OCI-LY7 (cell line): ENCODE results near the gene PTPN18. TPM values are rescaled to one million over a fixed set of nuclear protein-coding genes. Genes with fewer than 3 reads are reported as not detected.

Experiments
- BruUV-seq: library from RNA; stranded (reverse); fragments of 400-500 nt; replicated peaks from 2 replicates; lab custom pipeline; 2021; lab: Mats Ljungman, UMichigan
- CTCF ChIA-PET: fragments of 300-600 bp; sonication (Branson Sonifier 250); formaldehyde crosslinking; loops from one replicate; lab custom pipeline; 2022; ENCODE audit warnings: antibody characterized with exemption; ENCODE audit not compliant: unreplicated experiment; lab: Charles Lee
- POLR2A ChIA-PET: fragments of 300-600 bp; sonication (Branson Sonifier 250); formaldehyde crosslinking; loops from one replicate; lab custom pipeline; 2022; ENCODE audit warnings: antibody characterized with exemption; lab: Charles Lee
- DNase-seq: peaks from one replicate; pipeline ENCODE4 v3.0.0-alpha.2; 2015; ENCODE audit warnings: low spot score
- H2AFZ ChIP-seq: fragments of 200-600 bp; sonication (generic), shearing (Covaris generic); 2 replicates; pipeline ENCODE4 v1.6.1; 2014; ENCODE audit warnings: mild to moderate bottlenecking, antibody characterized with exemption, low read length, moderate library complexity
- H3K27ac ChIP-seq: fragments of 200-600 bp; sonication (generic); 2 replicates; pipeline ENCODE4 v1.5.1; 2014; ENCODE audit warnings: mixed run types, low read depth, mild to moderate bottlenecking, moderate library complexity, low read length, inconsistent platforms; ENCODE audit not compliant: poor library complexity, severe bottlenecking
- H3K36me3 ChIP-seq: fragments of 200-600 bp; sonication (generic); 2 replicates; pipeline ENCODE4 v1.6.1; 2014; ENCODE audit warnings: mild to moderate bottlenecking, antibody characterized with exemption, low read length, moderate library complexity, mixed read lengths; ENCODE audit not compliant: insufficient read depth
- H3K4me1 ChIP-seq: fragments of 200-600 bp; sonication (generic); 2 replicates; pipeline ENCODE4 v1.5.1; 2014; ENCODE audit warnings: mild to moderate bottlenecking, low read length; ENCODE audit not compliant: insufficient read depth, poor library complexity, severe bottlenecking
- H3K4me2 ChIP-seq: fragments of 200-600 bp; sonication (generic); 2 replicates; pipeline ENCODE4 v1.6.1; 2014; ENCODE audit warnings: mild to moderate bottlenecking, low read length
- H3K4me3 ChIP-seq: fragments of 200-600 bp; sonication (generic); 2 replicates; pipeline ENCODE4 v1.5.1; 2014; ENCODE audit warnings: mild to moderate bottlenecking, low read depth, low read length; ENCODE audit not compliant: poor library complexity, severe bottlenecking
- H3K79me2 ChIP-seq: fragments of 200-600 bp; sonication (generic); 2 replicates; pipeline ENCODE4 v1.6.1; 2016; ENCODE audit warnings: low read depth, mild to moderate bottlenecking, low read length, moderate library complexity, mixed read lengths; ENCODE audit not compliant: insufficient read depth
- H3K9me2 ChIP-seq: fragments of 200-600 bp; sonication (generic); 2 replicates; pipeline ENCODE4 v1.6.1; 2016; ENCODE audit warnings: mild to moderate bottlenecking, low read length, mixed read lengths; ENCODE audit not compliant: insufficient read depth
- H3K9me3 ChIP-seq: fragments of 200-600 bp; sonication (generic); 2 replicates; pipeline ENCODE4 v1.6.1; 2014; ENCODE audit warnings: mild to moderate bottlenecking, mixed run types, low read length, mixed read lengths
- H4K20me1 ChIP-seq: fragments of 200-600 bp; sonication (generic); 2 replicates; pipeline ENCODE4 v1.6.1; 2014; ENCODE audit warnings: mild to moderate bottlenecking, antibody characterized with exemption, low read length, moderate library complexity, mixed read lengths; ENCODE audit not compliant: insufficient read depth
- CTCF ChIP-seq: fragments of 200-600 bp; sonication (generic); conservative IDR thresholded peaks from 2 replicates; pipeline ENCODE4 v1.5.1; 2014; ENCODE audit warnings: mild to moderate bottlenecking, antibody characterized with exemption, low read length, moderate library complexity, mixed read lengths
- EZH2phosphoT487 ChIP-seq: fragments of 200-600 bp; sonication (generic); IDR thresholded peaks from 2 replicates; pipeline ENCODE4 v1.6.1; 2018; ENCODE audit warnings: low read depth, borderline replicate concordance, mild to moderate bottlenecking, mixed run types, antibody characterized with exemption, low read length, moderate library complexity, mixed read lengths
- intact Hi-C: fragments of 100-400 bp; cut with micrococcal nuclease; formaldehyde crosslinking; loops from one replicate; pipeline ENCODE4 v1.10.0; 2022; ENCODE audit not compliant: unreplicated experiment
- total RNA-seq, 2 experiments: library from RNA; depleted of rRNA in 1 of 2; stranded (reverse); fragments of >200 nt in 1 of 2; shearing (Covaris generic) in 1 of 2; gene quantifications; 2 replicates each; pipeline ENCODE4 v1.2.3, GENCODE V29; 2014 to 2022

PTPN18 gene
- total RNA-seq, 2 experiments from 2014 or later: 96.6 to 309 TPM

- Histone ChIP-seq H3K9me3 (peaks cover 11% of the 10 kb centered on the region; the same call in 1 of the 2 replicates), H2AFZ (peak overlapping the region; percentile 20; the same call in 1 of the 2 replicates), H3K27ac (peak overlapping the region; percentile 90), H4K20me1 (no peaks in the 10 kb centered on the region), H3K79me2 (peaks cover 48% of the 10 kb centered on the region), H3K4me3 (peak overlapping the region; percentile 93), H3K9me2 (no peaks in the 10 kb centered on the region), H3K4me2 (peak overlapping the region; percentile 95), H3K4me1 (peaks cover 70% of the 10 kb centered on the region), H3K36me3 (peaks cover 43% of the 10 kb centered on the region)
- TF ChIP-seq CTCF (peak; percentile 81), EZH2phosphoT487 (no peak)
- POLR2A ChIA-PET: interaction anchor here (1.2 to 9.6 kb wide), 5 partner anchors 15 to 29 kb away, joined by 4 to 251 read pairs (median 18); partner anchors contain the start of genes IMP4 and PTPN18
- CTCF ChIA-PET: interaction anchor here (1.3 to 2.1 kb wide), 4 partner anchors 12 to 26 kb away, joined by 4 to 12 read pairs (median 7); no protein-coding TSS in a partner anchor
- intact Hi-C loops: loop anchor here (1.0 to 10.0 kb wide), 3 partner anchors 18 to 53 kb away; no protein-coding TSS in a partner anchor
- BruUV-seq: no TSS peak
- peak; percentile 89 for DNase-seq
These were observed 16.4 kb downstream of the PTPN18 start for GRCh38 chr2:130372055-130372832.

- BruUV-seq: TSS peak; percentile 64
- peaks cover 57% of the 10 kb centered on the region for H3K79me2 ChIP-seq
- peak; percentile 41 for DNase-seq
- intact Hi-C loops: loop anchor here (1.0 to 10.0 kb wide), 3 partner anchors 17 to 52 kb away; no protein-coding TSS in a partner anchor
- no peaks in the 10 kb centered on the region for H3K9me2 ChIP-seq
- H3K36me3 ChIP-seq: peaks cover 49% of the 10 kb centered on the region
- peaks cover 79% of the 10 kb centered on the region for H3K4me1 ChIP-seq
- POLR2A ChIA-PET: interaction anchor here (0.7 to 9.6 kb wide), 4 partner anchors 8 to 25 kb away, joined by 3 to 251 read pairs (median 106); partner anchors contain the start of genes IMP4 and PTPN18
- CTCF ChIA-PET: interaction anchor here (1.3 to 2.1 kb wide), 6 partner anchors 11 to 31 kb away, joined by 4 to 12 read pairs (median 7); partner anchors contain the start of gene IMP4
- H3K27ac ChIP-seq: peak overlapping the region; percentile 90
- H3K4me3 ChIP-seq: peak overlapping the region; percentile 93
- TF ChIP-seq EZH2phosphoT487: no peak
- TF ChIP-seq CTCF: 0 out of 2 replicates have a peak, but pooled peaks have one; percentile 56
- no peak overlapping the region for H2AFZ ChIP-seq
- peak overlapping the region; percentile 95 for H3K4me2 ChIP-seq
- peaks cover 2% of the 10 kb centered on the region; the same call in 1 of the 2 replicates for H3K9me3 ChIP-seq
- no peaks in the 10 kb centered on the region for H4K20me1 ChIP-seq
These were observed 17.3 kb downstream of the PTPN18 start for GRCh38 chr2:130372833-130373807.
